ENCODE results near the gene TRRAP. TPM values are rescaled to one million over a fixed set of nuclear protein-coding genes. Genes with fewer than 3 reads are reported as not detected.

The TRRAP gene
- total and polyA plus RNA-seq, 2 of the 4 experiments (the other 2 are of a cell fraction), result 12.5 to 18.1 TPM

GRCh38 chr7:98870807-98871491 lies 7.4 kb upstream of the TRRAP start:
- no peak overlapping the region for H3K18ac ChIP-seq (ENCODE audit: low read depth, low read length)
- no peak overlapping the region for H2BK15ac ChIP-seq (ENCODE audit: low read depth, low read length)
- no peaks in the 10 kb centered on the region for H3K9me3 ChIP-seq (ENCODE audit: control insufficient read depth, insufficient read depth, low read length)
- no peak overlapping the region for H3K56ac ChIP-seq (ENCODE audit: extremely low read depth, insufficient read depth, low read length)
- H3K79me1 ChIP-seq (ENCODE audit: low read depth in 1 of 2, low read length in 2 of 2), result no peaks in the 10 kb centered on the region
- 0 out of 2 replicates have a peak overlapping the region, but pooled peaks have one; percentile 27 for H2BK120ac ChIP-seq (ENCODE audit: low read depth, low read length)
- dilution Hi-C loops (cut with HindIII; ENCODE audit: low sequenced_read_pairs, unreplicated experiment), result no loop called here
- H2BK5ac ChIP-seq (ENCODE audit: low read depth, low read length, poor library complexity, severe bottlenecking), result no peak overlapping the region
- DNase-seq, result no peak
- H3K27ac ChIP-seq (ENCODE audit: insufficient read depth, low read length), result no peak overlapping the region
- no TSS peak for BruUV-seq (replicated peaks)
- no peak overlapping the region for H4K8ac ChIP-seq (ENCODE audit: low read depth in 2 of 2, low read length in 2 of 2)
- H4K91ac ChIP-seq (ENCODE audit: insufficient read depth, low read depth, low read length), result no peak overlapping the region
- ChIA-PET POLR2A (ENCODE audit: unreplicated experiment) (no interaction called here), CTCF (interaction anchor here (0.9 kb wide), 1 partner anchor 442 kb away, joined by 4 read pairs; no protein-coding TSS in a partner anchor)
- peak overlapping the region; percentile 58 for H2AFZ ChIP-seq (replicated peaks; ENCODE audit: low read length, poor library complexity)
- in situ Hi-C loops (cut with MboI; ENCODE audit: low sequenced_read_pairs), result no loop called here
- H3K4me1 ChIP-seq (ENCODE audit: control insufficient read depth, insufficient read depth, low read length), result peaks cover 4% of the 10 kb centered on the region; the same call in 1 of the 2 replicates
- H3K4me2 ChIP-seq (ENCODE audit: low read depth, low read length), result no peak overlapping the region; the same call in 1 of the 2 replicates
- ATAC-seq (ENCODE audit: low read depth), result no peak
- intact Hi-C loops (cut with micrococcal nuclease), result no loop called here
- peaks cover 12% of the 10 kb centered on the region for H3K27me3 ChIP-seq (ENCODE audit: control insufficient read depth, insufficient read depth, low read length)
- H2BK20ac ChIP-seq (ENCODE audit: low read depth, low read length), result peak overlapping the region; percentile 61; the same call in 1 of the 2 replicates
- H3K4me3 ChIP-seq (ENCODE audit: insufficient read depth, low read depth, low read length), result no peak overlapping the region
- H2AK9ac ChIP-seq (replicated peaks; ENCODE audit: low read depth, low read length, poor library complexity), result peak overlapping the region; percentile 65
- H4K5ac ChIP-seq (ENCODE audit: low read depth, low read length), result no peak overlapping the region
- H3K4ac ChIP-seq (ENCODE audit: low read depth, low read length), result no peak overlapping the region; the same call in 1 of the 2 replicates
- no peak for TF ChIP-seq NFE2L2 (IDR thresholded peaks at IDR 0.05; ENCODE audit: low read depth, low read length)
- TF ChIP-seq USF2 (IDR thresholded peaks at IDR 0.05; ENCODE audit: low read depth, low read length), result no peak
- no peak for TF ChIP-seq RCOR1 (IDR thresholded peaks at IDR 0.05; ENCODE audit: insufficient replicate concordance, low read length)
- TF ChIP-seq FOS (IDR thresholded peaks at IDR 0.05; ENCODE audit: low read depth, low read length), result no peak
- no peak for TF ChIP-seq POLR2A (IDR thresholded peaks at IDR 0.05; ENCODE audit: low read depth, low read length)
- TF ChIP-seq MAFK (IDR thresholded peaks at IDR 0.05; ENCODE audit: low read depth, low read length), result no peak
- TF ChIP-seq CEBPB (IDR thresholded peaks at IDR 0.05; ENCODE audit: low read depth, low read length), result no peak
- no peak for TF ChIP-seq RFX5 (IDR thresholded peaks at IDR 0.05; ENCODE audit: low read depth, low read length)
- H3K9me1 ChIP-seq (ENCODE audit: insufficient read depth, low read length), result no peaks in the 10 kb centered on the region
- H3K23ac ChIP-seq (ENCODE audit: low read depth, low read length), result no peak overlapping the region
- H4K20me1 ChIP-seq (ENCODE audit: insufficient read depth, low read length), result no peaks in the 10 kb centered on the region
- 80% methylated on average over 11 of the region's 17 CpGs; no CpG with 5 or more reads in 1 of the 2 experiments for WGBS, 2 experiments (ENCODE audit: extremely low coverage in 2 of 2, insufficient read length in 1 of 2)
- H3K9ac ChIP-seq (ENCODE audit: low read depth, low read length), result no peak overlapping the region
- no peak overlapping the region for H3K14ac ChIP-seq (replicated peaks; ENCODE audit: low read depth, low read length)
- peak overlapping the region; percentile 24; the same call in 1 of the 2 replicates for H2AK5ac ChIP-seq (ENCODE audit: low read depth, low read length)
- H3K36me3 ChIP-seq (ENCODE audit: control insufficient read depth, insufficient read depth, low read length), result no peaks in the 10 kb centered on the region
